Body of pancreas (tissue), 4 donors: Measurements from ENCODE around the gene MOGAT1.

ENCODE experiments used
- POLR2A ChIP-seq, 3 donors: fragments of 450-650 bp; IDR thresholded peaks; one replicate each; pipeline ENCODE4 v1.6.1; 2016; ENCODE audit warnings: antibody characterized with exemption in 3 of 3, mild to moderate bottlenecking in 2 of 3
- TF ChIP-seq, protein P1 (sequence below), 7 experiments: fragments of 450-650 bp in 4 of 7; fragments of 200-600 bp in 3 of 7; sonication (generic) in 3 of 7; IDR thresholded peaks; one replicate each; pipeline ENCODE4 v1.5.1; 2016 to 2019; ENCODE audit warnings: antibody characterized with exemption in 7 of 7

- TF ChIP-seq, protein P1, sequence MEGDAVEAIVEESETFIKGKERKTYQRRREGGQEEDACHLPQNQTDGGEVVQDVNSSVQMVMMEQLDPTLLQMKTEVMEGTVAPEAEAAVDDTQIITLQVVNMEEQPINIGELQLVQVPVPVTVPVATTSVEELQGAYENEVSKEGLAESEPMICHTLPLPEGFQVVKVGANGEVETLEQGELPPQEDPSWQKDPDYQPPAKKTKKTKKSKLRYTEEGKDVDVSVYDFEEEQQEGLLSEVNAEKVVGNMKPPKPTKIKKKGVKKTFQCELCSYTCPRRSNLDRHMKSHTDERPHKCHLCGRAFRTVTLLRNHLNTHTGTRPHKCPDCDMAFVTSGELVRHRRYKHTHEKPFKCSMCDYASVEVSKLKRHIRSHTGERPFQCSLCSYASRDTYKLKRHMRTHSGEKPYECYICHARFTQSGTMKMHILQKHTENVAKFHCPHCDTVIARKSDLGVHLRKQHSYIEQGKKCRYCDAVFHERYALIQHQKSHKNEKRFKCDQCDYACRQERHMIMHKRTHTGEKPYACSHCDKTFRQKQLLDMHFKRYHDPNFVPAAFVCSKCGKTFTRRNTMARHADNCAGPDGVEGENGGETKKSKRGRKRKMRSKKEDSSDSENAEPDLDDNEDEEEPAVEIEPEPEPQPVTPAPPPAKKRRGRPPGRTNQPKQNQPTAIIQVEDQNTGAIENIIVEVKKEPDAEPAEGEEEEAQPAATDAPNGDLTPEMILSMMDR (IDR thresholded peaks at IDR 0.05): no peak
- TF ChIP-seq POLR2A (IDR thresholded peaks at IDR 0.05): no peak
Measured at GRCh38 chr2:222739939-222740338, 68.5 kb downstream of the MOGAT1 start.
